Fibroblast of skin of right quadriceps (primary cell): ENCODE measurements around the gene ZEB1.
"Not testable (repeated sequence)": the region's sequence is repeated elsewhere in the genome, so short reads cannot be mapped to it uniquely, and the experiment has no call there.

Source experiments
- DNase-seq: peaks from one replicate; pipeline ENCODE4 v3.0.0-alpha.2; 2013

The ZEB1 gene

DNA sequence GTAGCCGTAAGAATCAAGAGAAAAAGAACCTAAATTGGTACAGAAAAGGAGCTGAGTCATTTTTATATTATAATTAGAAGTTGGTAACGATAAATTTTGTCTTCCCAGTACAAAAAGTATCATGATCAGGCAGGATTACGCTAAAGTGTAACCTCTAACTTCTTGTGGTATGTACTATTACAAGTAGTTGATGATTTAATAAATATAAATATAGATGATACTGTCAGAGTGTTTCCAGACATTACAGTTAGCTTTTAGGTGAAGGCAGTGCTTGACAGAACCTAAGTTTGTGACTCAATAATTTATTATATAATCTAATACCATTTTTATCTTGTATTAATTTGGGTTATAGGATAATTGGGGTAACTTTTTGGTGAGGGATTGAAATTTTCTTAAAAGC lies 53.4 kb downstream of the ZEB1 start:
- DNase-seq, result no peak

DNA sequence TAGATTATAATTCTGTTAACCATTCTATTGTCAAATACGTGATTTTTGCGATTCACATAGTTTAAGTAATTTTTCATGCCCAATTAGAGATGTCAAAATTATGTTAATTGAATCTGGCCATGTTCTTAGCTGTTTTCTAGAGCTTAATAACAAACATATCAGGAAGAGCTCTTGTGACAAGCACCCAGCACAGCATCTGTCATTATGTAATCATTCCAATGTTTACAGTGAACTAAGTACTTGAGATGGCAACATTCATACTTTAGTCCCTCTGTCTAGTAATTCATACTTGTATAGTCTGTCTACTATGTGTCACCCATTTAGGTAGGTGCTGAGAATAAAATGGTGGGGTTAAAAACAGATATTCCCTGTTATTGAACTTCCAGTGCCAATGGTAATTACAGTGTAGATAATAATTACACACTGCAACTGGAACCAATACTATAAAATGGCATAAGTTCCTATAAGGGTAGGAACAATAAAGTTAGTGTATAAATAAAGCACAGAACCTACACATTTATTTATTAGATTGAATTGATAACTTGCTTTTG lies 55.2 kb downstream of the ZEB1 start:
- DNase-seq, result no peak

DNA sequence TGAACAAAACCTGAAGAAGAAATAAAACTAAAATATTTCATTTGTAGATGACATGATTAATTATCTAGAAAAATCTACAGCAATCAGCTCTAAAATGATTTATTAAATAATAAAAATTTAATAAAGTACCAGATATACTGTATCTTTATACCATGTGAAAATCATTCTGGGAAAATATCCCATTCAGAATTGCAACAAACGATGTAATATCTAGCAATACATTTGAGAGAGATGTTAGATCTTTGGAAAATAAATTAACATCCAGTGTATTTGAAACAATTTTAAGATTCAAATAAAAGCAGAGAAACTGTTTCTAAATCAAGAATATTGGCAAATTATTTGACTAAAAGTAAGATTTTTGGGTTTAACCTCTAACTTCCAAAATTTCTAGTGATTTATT lies 62.2 kb downstream of the ZEB1 start:
- DNase-seq, result no peak

DNA sequence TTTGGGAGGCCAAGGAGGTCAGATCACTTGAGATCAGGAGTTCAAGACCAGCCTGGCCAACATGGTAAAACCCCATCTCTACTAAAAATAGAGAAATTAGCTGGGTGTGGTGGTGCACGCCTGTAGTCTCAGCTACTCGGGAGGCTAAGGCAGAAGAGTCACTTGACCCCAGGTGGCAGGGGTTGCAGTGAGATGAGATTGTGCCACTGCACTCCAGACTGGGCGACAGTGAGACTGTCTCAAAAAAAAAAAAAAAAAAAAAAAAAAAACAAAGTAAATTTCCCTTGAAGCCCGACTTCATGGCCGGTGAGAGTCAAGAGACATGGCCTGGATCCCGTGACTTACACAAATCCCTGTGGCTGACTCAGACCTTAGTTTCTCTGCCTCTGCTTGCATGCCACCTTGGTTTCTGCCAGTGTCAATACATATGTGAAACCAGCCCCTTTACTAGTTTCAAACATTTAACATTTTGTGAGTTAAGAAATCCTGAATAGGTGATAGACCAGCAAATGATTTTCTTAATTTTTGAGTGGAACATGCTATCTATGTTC lies 62.8 kb downstream of the ZEB1 start:
- DNase-seq, result peak; percentile 18

DNA sequence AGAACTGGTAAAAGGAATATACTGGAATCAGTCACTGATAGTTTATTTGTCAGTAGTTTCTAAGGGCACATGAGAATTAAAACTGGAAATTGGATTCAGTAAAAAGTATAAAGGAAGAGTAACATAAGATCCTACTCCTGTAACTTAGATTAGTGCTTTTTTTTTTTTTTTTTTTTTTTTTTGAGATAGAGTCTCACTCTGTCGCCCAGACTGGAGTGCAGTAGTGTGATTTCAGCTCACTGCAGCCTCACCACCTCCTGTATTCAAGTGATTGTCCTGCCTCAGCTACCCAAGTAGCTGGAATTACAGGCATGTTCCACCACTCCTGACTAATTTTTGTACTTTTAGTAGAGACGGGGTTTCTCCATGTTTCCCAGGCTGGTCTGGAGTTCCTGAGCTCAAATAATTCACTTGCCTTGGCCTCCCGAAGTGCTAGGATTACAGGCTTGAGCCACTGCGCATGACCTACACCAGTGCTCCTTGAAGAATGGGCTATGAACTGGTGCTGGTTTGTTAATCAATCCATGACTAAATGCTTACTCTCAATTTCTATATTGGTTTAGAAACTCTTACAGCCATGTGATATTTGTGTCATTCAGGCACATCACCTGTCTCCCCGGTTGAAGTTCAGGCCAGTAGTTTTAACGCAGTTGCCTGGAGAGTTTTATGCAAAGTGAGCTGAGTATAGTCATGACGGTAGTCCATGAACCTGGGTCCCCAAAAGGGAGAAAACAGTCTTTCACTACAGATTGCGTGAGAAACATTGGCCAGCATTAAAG lies 65.0 kb downstream of the ZEB1 start:
- no peak for DNase-seq

DNA sequence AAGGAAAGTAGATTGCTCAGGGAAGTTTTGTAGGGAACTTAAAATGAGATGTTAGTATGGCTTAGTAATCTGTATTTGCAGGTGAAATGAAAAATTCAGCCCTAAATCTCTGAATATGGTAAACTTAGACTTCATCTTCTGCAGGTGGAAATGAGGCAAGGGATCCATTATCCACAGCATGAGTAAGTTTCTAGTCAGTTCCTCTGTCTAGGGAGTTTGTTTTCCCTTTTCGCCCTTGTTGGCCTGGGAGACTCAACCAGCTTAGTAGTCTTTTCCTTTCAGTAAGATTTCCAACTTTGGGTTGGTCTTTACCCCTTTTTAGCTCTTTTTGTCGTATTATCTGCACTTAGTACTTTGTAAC lies 65.6 kb downstream of the ZEB1 start:
- no peak for DNase-seq

DNA sequence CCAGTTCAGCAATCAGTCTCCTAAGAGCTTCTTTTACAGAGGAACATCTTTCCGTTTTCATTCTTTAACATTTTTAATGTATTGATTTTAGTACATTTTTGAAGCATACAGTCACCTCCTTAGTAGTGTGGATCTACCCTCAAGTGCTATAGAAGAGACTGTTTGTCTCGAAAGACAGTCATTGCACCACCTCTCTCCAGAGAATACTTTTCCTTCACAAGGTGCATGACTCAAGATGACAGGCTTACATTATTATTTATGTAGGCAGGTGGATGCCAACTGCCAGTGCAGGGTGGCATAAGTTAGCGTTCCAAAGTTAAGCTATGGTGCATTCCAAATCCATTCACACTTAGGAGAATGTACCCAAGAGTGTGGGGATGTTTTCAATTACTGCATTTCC lies 71.8 kb downstream of the ZEB1 start:
- DNase-seq, result no peak

DNA sequence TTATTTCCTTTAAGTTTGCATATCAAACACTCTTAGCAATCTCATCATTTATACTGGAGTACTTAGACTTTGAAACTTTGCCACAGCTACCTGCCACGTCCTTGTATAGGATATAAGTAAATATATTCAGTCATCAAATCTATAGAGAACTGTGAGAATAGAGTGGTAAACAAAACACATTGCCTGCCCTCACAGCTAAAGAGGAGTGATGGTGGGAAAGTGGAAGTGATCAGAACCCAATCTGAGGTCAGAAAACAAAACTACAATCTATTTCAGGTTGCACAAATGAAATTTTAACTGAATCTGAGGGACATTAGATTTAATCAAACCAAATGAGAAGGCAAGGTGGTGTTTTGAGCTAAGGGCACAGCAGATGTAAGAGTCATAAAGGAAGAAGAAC lies 74.8 kb downstream of the ZEB1 start:
- no peak for DNase-seq

DNA sequence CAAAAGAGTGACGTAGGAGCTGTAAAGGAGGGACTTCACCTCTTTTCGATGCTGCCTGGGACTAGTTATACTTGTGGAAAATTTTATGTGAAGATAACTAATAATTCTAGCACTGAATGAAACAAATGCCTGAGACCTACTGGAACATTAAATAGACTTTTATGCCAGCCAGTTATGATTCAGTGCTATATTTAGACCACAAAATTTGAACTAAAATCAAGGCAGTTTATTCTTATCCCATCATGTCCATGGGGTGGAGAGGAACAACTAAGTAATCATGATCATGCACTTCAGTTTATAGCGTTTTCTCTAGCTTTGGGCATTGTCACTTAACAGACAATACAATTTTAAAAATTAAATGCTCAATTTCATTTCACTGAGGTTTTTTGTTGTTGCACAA lies 76.7 kb downstream of the ZEB1 start:
- no peak for DNase-seq

DNA sequence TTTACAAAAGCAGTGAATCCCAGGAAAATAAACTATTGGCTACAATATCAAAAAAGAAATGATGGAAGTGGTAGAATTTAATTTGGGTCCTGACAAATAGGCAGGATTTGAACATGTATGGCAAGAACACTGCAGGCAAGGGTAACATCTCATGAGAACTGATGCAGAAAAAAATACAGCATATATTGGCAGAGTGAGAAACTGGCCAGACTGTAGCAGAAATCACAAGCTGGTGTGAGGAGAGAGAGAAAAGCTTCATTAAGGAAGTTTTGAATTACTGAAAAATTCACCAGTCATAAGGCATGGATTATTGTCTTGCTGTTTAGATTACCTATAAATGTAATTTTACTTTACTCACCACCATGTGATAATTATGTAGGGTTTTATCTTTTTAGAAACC lies 77.4 kb downstream of the ZEB1 start:
- DNase-seq, result no peak

DNA sequence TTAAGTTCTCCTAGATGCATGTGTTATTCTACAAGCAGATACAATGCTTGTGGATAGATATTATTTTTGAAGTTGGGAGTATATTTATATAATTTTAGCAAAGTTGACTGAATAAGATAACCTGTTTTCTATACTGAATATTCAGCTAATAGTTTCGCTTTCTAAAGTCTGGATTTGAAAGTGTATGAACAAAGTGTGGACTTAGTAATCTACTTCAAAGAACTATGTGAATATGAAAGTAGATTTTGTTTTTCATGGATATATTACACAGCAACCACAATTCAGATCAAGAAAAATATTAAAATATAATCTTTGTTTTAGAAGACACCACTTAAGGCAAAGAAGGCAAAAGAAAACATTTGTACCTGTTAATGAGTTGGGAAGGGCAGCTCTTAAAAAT lies 78.8 kb downstream of the ZEB1 start:
- DNase-seq, result no peak

DNA sequence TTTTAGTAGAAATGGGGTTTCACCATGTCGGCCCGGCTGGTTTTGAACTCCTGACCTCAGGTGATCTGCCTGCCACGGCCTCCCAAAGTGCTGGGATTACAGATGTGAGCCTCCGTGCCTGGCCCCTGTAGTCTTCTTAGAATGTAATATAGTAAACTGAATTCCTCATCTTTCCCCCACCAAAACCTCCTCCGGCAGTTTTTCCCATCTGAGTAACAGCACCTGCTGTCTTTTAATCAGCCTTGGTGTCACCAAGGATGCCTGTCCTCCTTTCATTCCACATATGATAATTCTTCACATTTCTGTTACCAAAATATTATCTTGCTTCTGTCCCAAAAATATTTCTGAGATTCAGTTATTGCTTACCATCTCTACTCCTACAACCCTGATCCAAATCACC lies 80.2 kb downstream of the ZEB1 start:
- no peak for DNase-seq

DNA sequence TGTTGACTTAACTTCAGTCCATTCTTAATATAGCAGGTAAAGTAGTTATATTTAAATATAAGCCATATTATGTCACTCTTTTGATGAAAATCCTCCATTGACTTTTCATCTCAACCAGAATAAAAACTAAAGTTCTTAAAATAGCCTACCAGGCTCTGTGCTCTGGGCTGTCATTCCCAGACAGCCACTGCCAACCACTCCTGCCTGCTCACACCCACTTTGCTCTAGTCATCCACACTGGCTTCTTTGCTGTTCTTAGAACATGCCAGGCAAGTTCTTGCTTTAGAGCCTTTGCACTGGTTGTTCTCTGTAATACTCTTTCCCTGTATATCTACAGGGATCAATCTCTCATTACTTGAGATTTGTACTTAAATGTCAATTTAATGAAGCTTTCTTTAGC lies 80.6 kb downstream of the ZEB1 start:
- DNase-seq, result no peak

DNA sequence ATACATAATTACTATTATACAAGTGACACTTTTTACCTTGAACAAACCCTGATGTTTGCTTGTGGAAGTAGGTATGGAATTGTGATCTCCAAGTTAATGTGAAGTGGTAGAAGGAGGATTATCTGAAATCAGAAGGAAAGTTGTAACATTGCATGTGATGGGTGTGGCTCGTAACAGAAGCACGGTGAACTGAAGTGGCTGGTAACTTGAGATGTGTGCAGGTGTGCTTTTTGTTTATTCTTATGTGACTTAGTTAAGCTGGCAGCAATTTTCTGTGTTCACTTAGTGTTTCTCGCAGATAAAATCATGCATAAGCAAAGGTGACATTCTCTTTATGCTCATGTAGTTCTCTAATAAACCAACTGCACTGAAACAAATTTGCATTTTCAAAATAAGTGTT lies 82.3 kb downstream of the ZEB1 start:
- no peak for DNase-seq

DNA sequence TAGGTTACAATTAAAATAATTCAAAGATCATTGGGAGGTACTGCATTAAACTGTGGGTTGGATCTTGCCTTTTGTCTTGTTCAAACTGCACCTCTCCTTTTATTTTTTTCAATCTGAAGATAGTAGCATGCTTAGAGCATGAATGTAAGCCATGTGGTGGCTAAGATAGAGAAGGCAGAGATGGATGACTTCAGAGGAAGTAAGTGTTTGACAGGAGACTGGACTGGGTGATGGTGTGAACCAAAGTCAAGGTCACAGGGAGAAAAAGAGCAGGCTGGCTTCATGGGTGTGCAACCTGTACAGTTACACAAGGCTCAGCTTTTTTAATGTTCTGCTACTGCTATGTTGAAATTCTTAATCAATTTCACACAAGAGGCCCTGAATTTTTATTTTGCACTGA lies 85.6 kb downstream of the ZEB1 start:
- peak; percentile 19 for DNase-seq

DNA sequence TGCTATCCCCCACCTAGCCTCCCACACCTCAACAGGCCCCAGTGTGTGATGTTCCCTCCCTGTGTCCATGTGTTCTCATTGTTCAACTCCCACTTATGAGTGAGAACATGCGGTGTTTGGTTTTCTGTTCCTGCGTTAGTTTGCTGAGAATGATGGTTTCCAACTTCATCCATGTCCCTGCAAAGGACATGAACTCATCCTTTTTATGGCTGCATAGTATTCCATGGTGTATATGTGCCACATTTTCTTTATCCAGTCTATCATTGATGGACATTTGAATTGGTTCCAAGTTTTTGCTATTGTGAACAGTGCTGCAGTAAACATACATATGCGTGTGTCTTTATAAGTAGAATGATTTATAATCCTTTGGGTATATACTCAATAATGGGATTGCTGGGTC lies 86.8 kb downstream of the ZEB1 start:
- not testable (repeated sequence) for DNase-seq

DNA sequence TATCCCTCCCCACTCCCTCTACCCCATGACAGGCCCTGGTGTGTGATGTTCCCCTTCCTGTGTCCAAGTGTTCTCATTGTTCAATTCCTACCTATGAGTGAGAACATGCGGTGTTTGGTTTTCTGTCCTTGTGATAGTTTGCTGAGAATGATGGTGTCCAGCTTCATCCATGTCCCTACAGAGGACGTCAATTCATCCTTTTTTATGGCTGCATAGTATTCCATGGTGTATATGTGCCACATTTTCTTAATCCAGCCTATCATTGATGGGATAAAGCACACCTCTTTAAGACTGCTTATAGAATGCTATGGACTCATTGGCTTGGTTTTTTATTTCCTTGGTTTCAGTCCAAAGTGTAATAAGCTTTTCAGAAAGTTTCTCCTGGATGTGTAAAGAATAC lies 93.4 kb downstream of the ZEB1 start:
- not testable (repeated sequence) for DNase-seq

DNA sequence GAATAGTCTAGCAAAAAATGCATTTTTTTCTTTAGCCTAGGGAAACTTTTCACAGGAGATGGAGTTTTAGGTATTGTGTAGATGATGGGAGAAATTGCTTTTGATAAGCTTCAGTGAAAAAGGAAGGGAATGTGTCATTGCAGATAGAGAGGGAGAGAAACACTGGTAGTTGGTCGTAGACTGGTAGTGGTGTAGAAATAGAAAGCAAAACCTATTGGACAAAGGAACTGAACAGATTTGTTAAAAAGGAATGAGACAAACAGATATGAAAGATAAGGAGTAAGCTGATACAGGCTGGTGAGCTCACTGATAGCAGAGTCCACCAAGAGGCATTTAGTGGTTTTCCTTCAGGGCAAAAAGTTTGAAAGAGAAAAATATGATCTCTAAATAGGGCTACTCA lies 94.3 kb downstream of the ZEB1 start:
- no peak for DNase-seq

DNA sequence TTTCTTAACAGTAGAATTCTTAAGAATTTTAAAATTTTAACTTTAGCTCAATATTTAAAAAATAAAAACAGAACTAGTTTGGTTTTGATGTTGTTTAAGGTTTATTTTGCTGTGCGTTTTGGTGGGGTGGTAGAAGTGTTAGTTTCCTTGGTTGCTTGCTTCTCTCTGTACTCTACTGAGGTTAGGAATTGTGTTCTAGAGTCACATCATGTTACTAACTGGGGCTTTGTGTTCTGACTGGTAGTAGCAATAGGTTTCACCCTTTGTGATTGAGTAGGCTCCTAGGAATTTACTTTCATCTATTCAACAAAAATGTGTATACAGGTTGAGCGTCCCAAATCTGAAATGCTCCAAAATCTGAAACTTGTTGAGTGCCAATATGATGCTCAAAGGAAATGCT lies 99.5 kb downstream of the ZEB1 start:
- no peak for DNase-seq

DNA sequence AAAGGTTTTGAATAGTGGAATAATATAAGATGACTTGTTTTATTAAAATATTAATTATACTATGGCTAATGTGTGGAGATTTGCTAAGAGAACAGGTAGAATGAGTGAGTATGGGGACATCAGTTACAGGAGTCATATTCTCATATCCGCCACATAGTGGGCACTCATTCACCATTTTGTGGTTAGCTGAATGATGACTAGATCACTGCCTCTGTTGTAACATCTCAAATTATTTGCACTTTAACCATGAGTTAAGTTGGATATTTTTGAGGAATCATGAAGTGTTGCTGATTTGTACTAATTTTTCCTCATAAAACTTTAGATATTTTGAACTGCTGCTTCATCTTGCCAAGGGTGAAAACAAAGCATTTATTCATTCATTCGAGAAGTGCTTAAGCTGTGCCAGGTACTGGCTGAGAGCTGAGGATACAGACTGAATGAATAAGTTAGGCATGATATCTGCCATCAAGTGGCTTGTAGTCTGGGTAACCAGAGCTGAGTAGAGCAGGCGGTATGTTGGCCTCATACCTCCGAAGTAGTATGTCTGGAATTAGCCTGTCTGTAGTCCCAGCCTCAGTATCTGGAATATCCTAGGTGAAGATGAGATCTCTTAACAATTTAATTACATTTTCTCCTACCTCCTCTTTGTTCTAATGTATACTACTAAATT lies 100.5 kb downstream of the ZEB1 start:
- peak; percentile 23 for DNase-seq

DNA sequence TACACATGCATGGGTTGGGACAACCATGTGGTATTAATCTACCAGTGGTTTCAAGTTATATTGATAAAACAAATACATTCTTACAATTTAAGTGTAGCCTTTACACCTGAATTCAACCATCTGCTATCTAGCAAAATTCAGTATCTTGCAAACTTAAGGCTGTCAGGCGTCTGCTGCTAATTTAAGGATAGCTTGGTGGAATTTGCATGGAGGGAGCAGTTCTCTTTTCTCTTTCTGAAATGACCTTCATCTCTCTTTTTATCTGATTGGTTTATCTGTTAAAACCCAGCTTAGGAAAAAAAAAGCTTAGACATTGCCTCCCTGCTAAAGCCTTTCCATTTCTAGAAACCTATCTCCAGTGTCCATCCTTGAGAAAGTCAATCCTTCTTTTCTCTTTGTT lies 102.3 kb downstream of the ZEB1 start:
- no peak for DNase-seq

DNA sequence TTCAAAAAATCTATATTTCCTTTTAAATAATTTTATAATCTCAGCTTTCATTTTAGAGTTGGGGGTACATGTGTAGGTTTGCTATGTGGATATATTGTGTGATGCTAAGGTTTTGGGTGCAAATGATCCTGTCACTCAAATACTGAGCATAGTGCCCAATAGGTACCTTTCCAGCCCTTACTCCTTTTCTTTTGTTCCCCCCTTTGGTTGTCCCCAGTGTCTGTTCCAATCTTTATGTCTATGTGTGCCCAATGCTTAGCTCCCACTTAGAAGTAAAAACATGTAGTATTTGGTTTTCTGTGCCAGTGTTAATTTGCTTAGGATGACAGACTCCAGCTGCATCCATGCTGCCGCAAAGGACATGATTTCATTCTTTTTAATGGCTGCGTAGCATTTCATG lies 103.6 kb downstream of the ZEB1 start:
- DNase-seq, result no peak

DNA sequence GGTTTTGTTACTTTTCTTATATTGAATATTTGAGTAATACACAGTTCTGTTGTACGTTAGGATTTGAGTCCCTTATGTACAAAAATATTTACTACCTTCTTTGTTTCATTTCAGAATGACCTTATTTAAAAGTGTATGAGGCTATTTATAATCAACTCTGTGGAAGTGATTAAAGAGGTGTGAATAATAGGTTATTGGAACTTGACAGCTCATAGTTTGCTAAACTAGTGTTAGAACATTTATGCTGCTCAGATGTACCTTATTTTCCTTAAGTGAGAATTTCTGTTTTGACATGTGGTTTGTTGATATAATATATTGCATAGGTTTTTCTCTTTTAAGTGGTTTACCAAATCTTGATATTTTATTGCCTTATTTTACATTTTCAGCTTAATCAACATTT lies 105.5 kb downstream of the ZEB1 start:
- DNase-seq, result no peak

DNA sequence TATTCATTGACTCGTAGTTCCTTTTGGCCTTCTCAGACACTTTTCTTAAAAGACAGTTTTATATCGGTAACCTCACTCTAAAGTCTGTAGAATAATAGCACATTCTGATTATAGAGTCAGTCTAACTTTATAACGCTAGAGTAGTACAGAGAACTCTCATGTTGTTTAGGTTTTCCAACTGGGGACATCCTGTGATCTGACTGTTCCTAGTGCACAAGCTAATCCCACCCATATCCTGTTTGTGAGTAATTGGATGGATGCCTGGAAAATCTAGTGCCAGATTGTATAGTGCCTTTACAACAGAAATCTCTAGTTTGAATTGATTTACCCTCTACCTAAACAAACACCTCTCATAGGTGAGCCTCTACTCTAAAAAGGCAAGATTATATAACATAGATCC lies 107.4 kb downstream of the ZEB1 start:
- peak; percentile 89 for DNase-seq
